Transverse colon (tissue), 4 donors: ENCODE measurements around the gene PDE10A.

ENCODE experiments used
- CTCF ChIP-seq, 5 experiments: fragments of 200-600 bp in 3 of 5; fragments of 450-650 bp in 2 of 5; sonication (generic) in 3 of 5; IDR thresholded peaks; 1 replicate in 2 of 5; 2 replicates in 3 of 5; pipeline ENCODE4 v1.5.1; 2016 to 2017; ENCODE audit warnings: antibody characterized with exemption in 5 of 5, inconsistent platforms in 3 of 5, mild to moderate bottlenecking in 2 of 5, moderate library complexity in 1 of 5
- EP300 ChIP-seq: sonication (generic); formaldehyde crosslinking; IDR thresholded peaks from one replicate; pipeline ENCODE4 v1.6.1; 2017; ENCODE audit warnings: antibody characterized with exemption, low read depth
- POLR2AphosphoS5 ChIP-seq, 3 donors: sonication (generic); formaldehyde crosslinking; IDR thresholded peaks; one replicate each; pipeline ENCODE4 v1.6.1; 2016; ENCODE audit warnings: antibody characterized with exemption in 3 of 3

- TF ChIP-seq EP300 (no peak), CTCF (IDR thresholded peaks at IDR 0.05) (no peak), POLR2AphosphoS5 (IDR thresholded peaks at IDR 0.05) (no peak)
Measured at GRCh38 chr6:165480916-165481315, 182.1 kb downstream of the PDE10A start.
